CD4-positive, alpha-beta T cell (primary cell): ENCODE results near the gene INPP4B. TPM values are rescaled to one million over a fixed set of nuclear protein-coding genes. Genes with fewer than 3 reads are reported as not detected.

Experiments
- ATAC-seq: fragments of 200-7000 bp; cut with Tn5 transposase; one replicate; pipeline ENCODE4 v1.10.0; 2022; ENCODE audit warnings: mild to moderate bottlenecking; ENCODE audit not compliant: poor library complexity
- CTCF ChIA-PET: fragments of 350-600 bp; sonication (Branson Sonifier 250); formaldehyde crosslinking; loops from one replicate; lab custom pipeline; 2021; ENCODE audit warnings: antibody characterized with exemption, inconsistent platforms; lab: Charles Lee
- POLR2A ChIA-PET: fragments of 350-600 bp; sonication (Branson Sonifier 250); formaldehyde crosslinking; loops from one replicate; lab custom pipeline; 2021; ENCODE audit warnings: antibody characterized with exemption, inconsistent platforms; lab: Charles Lee
- DNase-seq, 14 experiments: peaks; one replicate each; pipeline ENCODE4 v3.0.0-alpha.2; 2013 to 2020; ENCODE audit warnings: mixed read lengths in 2 of 14
- H3K27ac ChIP-seq, 2 donors: one replicate each; pipeline versions ENCODE4 v1.5.1 to v1.7.0; 2013; ENCODE audit warnings: low read length in 2 of 2, low read depth in 1 of 2, mild to moderate bottlenecking in 1 of 2
- H3K27me3 ChIP-seq, 2 experiments: 1 replicate in 1 of 2; 2 replicates in 1 of 2; pipeline versions ENCODE4 v1.6.1 to v1.7.0; 2013; ENCODE audit warnings: low read length in 2 of 2, control low read depth in 1 of 2, mild to moderate bottlenecking in 1 of 2, moderate library complexity in 1 of 2; ENCODE audit not compliant: insufficient read depth in 2 of 2, control insufficient read depth in 1 of 2
- H3K36me3 ChIP-seq: one replicate; pipeline ENCODE4 v1.6.1; 2013; ENCODE audit warnings: low read length, control low read depth; ENCODE audit not compliant: insufficient read depth
- H3K4me1 ChIP-seq: one replicate; pipeline ENCODE4 v1.6.1; 2013; ENCODE audit warnings: low read length, control low read depth; ENCODE audit not compliant: insufficient read depth
- H3K4me3 ChIP-seq: one replicate; pipeline ENCODE4 v1.5.1; 2013; ENCODE audit warnings: mild to moderate bottlenecking, low read length, moderate library complexity
- H3K9me3 ChIP-seq, 2 experiments: 1 replicate in 1 of 2; 2 replicates in 1 of 2; pipeline versions ENCODE4 v1.6.1 to v1.7.0; 2013; ENCODE audit warnings: low read length in 2 of 2, mild to moderate bottlenecking in 2 of 2, control low read depth in 1 of 2, moderate library complexity in 1 of 2; ENCODE audit not compliant: control insufficient read depth in 1 of 2, insufficient read depth in 1 of 2
- H3K27ac Mint-ChIP-seq: one replicate; pipeline ENCODE4 v1.8.0; 2020; ENCODE audit warnings: mixed read lengths
- H3K27me3 Mint-ChIP-seq: one replicate; pipeline ENCODE4 v1.8.0; 2021; ENCODE audit warnings: mixed read lengths
- H3K36me3 Mint-ChIP-seq: one replicate; pipeline ENCODE4 v1.8.0; 2021; ENCODE audit warnings: low read depth, mixed read lengths
- H3K4me1 Mint-ChIP-seq: one replicate; pipeline ENCODE4 v1.8.0; 2021; ENCODE audit warnings: low read depth, mixed read lengths
- H3K4me3 Mint-ChIP-seq: one replicate; pipeline ENCODE4 v1.8.0; 2020; ENCODE audit warnings: mild to moderate bottlenecking, mixed read lengths
- H3K9me3 Mint-ChIP-seq: one replicate; pipeline ENCODE4 v1.8.0; 2020; ENCODE audit warnings: mixed read lengths
- intact Hi-C, 2 experiments: fragments of 100-400 bp; cut with DNase I in 1 of 2; cut with micrococcal nuclease in 1 of 2; formaldehyde crosslinking; loops; one replicate each; pipeline versions ENCODE4 v1.15.1 to v1.9.0; 2023 to 2025; cut with DNase I, micrococcal nuclease
- total RNA-seq, 174 experiments: library from RNA in 2 of 174; stranded (reverse) in 2 of 174; gene quantifications; one replicate each; pipeline ENCODE4 v1.2.3 and lab custom pipeline; 2021 to 2026
- TF ChIP-seq, protein P1 (sequence below): fragments of 200-600 bp; IDR thresholded peaks from one replicate; pipeline ENCODE4 v1.8.0; 2022; ENCODE audit warnings: antibody characterized with exemption, mild to moderate bottlenecking

INPP4B gene
- total RNA-seq, 2 experiments from 2014 or later: 50.7 to 53.8 TPM

DNA sequence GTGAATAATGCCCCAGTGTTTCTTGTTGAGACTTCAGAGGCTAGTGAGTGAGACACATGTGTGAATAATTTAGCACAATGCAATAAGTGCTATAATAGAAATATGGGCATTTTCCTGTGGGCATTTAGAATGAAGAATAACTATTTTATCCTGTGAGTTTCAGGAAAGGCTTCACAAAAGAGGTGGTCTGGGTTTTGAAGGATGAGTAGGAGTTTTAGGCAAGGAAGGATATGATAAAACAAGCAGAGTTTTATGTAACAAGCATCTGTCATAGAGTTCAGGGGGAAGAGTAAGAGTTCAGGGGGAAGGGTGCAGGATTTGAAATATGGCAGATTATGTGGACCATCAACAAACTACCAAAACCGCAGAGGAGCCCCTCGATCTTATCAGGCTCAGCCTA, 529.2 kb downstream of the INPP4B start:
- no peak overlapping the region for H3K4me3 Mint-ChIP-seq
- no peak overlapping the region for H3K4me3 ChIP-seq
- no peak overlapping the region for H3K27ac ChIP-seq
- intact Hi-C loops: loop anchor here in 1 of 2 experiments (10.0 kb wide), 1 partner anchor 508 kb away; no protein-coding TSS in a partner anchor
- ATAC-seq (no peak), DNase-seq (no peak)
- H3K9me3 ChIP-seq: no peaks in the 10 kb centered on the region
- H3K27me3 Mint-ChIP-seq: no peaks in the 10 kb centered on the region
- H3K9me3 Mint-ChIP-seq: peaks cover 4% of the 10 kb centered on the region
- H3K36me3 ChIP-seq: peaks cover 42% of the 10 kb centered on the region
- ChIA-PET CTCF (interaction anchor here (1.5 kb wide), 1 partner anchor 22 kb away, joined by 5 read pairs; no protein-coding TSS in a partner anchor), POLR2A (interaction anchor here (1.1 kb wide), 1 partner anchor 37 kb away, joined by 3 read pairs; no protein-coding TSS in a partner anchor)
- H3K27ac Mint-ChIP-seq: peak overlapping the region; percentile 68
- H3K4me1 ChIP-seq: peaks cover 37% of the 10 kb centered on the region
- H3K36me3 Mint-ChIP-seq: peaks cover 93% of the 10 kb centered on the region
- H3K4me1 Mint-ChIP-seq: peaks cover 97% of the 10 kb centered on the region
- TF ChIP-seq, protein P1, sequence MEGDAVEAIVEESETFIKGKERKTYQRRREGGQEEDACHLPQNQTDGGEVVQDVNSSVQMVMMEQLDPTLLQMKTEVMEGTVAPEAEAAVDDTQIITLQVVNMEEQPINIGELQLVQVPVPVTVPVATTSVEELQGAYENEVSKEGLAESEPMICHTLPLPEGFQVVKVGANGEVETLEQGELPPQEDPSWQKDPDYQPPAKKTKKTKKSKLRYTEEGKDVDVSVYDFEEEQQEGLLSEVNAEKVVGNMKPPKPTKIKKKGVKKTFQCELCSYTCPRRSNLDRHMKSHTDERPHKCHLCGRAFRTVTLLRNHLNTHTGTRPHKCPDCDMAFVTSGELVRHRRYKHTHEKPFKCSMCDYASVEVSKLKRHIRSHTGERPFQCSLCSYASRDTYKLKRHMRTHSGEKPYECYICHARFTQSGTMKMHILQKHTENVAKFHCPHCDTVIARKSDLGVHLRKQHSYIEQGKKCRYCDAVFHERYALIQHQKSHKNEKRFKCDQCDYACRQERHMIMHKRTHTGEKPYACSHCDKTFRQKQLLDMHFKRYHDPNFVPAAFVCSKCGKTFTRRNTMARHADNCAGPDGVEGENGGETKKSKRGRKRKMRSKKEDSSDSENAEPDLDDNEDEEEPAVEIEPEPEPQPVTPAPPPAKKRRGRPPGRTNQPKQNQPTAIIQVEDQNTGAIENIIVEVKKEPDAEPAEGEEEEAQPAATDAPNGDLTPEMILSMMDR: no peak
- no peaks in the 10 kb centered on the region for H3K27me3 ChIP-seq

DNA sequence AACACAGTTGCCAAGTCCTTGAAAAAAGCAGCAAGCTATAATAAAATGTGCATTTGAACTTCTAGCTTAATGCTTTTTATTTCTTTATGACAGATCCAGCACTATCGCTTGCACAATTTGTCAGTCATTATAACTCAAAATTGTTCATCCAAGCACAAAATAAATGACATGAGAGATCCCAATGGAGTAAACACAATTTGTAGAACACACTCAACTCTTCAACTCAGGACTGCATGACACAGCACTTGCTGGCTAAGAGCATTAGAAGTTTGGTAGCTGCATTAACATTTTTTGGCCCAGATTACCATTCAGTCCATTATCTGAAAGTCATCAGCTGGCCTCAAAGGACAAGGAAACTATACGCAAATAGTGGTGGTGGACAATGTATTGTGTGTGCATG, 530.1 kb downstream of the INPP4B start:
- H3K4me3 Mint-ChIP-seq: no peak overlapping the region
- TF ChIP-seq, protein P1: no peak
- DNase-seq (no peak), ATAC-seq (no peak)
- Histone ChIP-seq H3K27me3 (no peaks in the 10 kb centered on the region), H3K4me1 (peaks cover 37% of the 10 kb centered on the region), H3K4me3 (no peak overlapping the region), H3K27ac (no peak overlapping the region), H3K36me3 (peaks cover 51% of the 10 kb centered on the region), H3K9me3 (no peaks in the 10 kb centered on the region)
- CTCF ChIA-PET: interaction anchor here (1.0 to 1.7 kb wide), 7 partner anchors 8 to 50 kb away, joined by 3 to 5 read pairs (median 4); no protein-coding TSS in a partner anchor
- no peaks in the 10 kb centered on the region for H3K9me3 Mint-ChIP-seq
- peaks cover 93% of the 10 kb centered on the region for H3K36me3 Mint-ChIP-seq
- intact Hi-C loops: loop anchor here in 1 of 2 experiments (10.0 kb wide), 1 partner anchor 509 kb away; no protein-coding TSS in a partner anchor
- peaks cover 97% of the 10 kb centered on the region for H3K4me1 Mint-ChIP-seq
- H3K27me3 Mint-ChIP-seq: no peaks in the 10 kb centered on the region
- H3K27ac Mint-ChIP-seq: peak overlapping the region; percentile 24
- POLR2A ChIA-PET: interaction anchor here (0.9 to 1.0 kb wide), 2 partner anchors 405 to 530 kb away, joined by 3 read pairs; partner anchors contain the start of gene INPP4B

DNA sequence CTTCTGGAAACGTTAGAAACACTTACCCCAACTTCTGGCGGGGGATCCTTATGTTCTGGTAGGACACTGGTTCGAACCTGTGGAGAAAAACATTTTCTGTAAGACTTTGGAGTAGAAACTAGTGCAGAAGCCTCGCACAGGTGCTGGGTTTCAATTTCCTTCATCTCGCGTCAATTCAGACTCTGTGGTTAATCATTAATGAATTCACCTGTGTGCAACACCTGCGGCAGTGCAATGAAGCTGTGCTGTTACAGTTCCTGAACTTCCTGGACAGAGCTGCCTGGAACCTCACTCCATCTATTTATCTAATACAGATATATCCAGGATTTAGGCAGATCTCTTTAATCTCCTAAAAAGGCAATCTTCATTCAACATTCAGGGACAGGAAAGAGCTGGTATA, 531.4 kb downstream of the INPP4B start:
- no peak overlapping the region for H3K27ac ChIP-seq
- intact Hi-C loops: loop anchor here in 1 of 2 experiments (10.0 kb wide), 1 partner anchor 510 kb away; no protein-coding TSS in a partner anchor
- H3K9me3 Mint-ChIP-seq: no peaks in the 10 kb centered on the region
- no peak overlapping the region for H3K4me3 ChIP-seq
- ATAC-seq: peak; percentile 43
- no peaks in the 10 kb centered on the region for H3K27me3 Mint-ChIP-seq
- H3K36me3 ChIP-seq: peaks cover 53% of the 10 kb centered on the region
- peak in 2 of 14 experiments; percentile 11 to 25 for DNase-seq
- ChIA-PET POLR2A (no interaction called here), CTCF (interaction anchor here (1.7 kb wide), 1 partner anchor 9 kb away, joined by 5 read pairs; no protein-coding TSS in a partner anchor)
- H3K27me3 ChIP-seq: no peaks in the 10 kb centered on the region
- H3K27ac Mint-ChIP-seq: peak overlapping the region; percentile 24
- H3K9me3 ChIP-seq: no peaks in the 10 kb centered on the region
- H3K4me1 ChIP-seq: peaks cover 33% of the 10 kb centered on the region
- peaks cover 88% of the 10 kb centered on the region for H3K4me1 Mint-ChIP-seq
- TF ChIP-seq, protein P1: no peak
- peak overlapping the region; percentile 18 for H3K4me3 Mint-ChIP-seq
- peaks cover 92% of the 10 kb centered on the region for H3K36me3 Mint-ChIP-seq
